NCI-H2196 (cell line): ENCODE data around the gene OR51B5.
"Not testable (repeated sequence)": the region's sequence is repeated elsewhere in the genome, so short reads cannot be mapped to it uniquely, and the experiment has no call there.

Experiments used
- DNase-seq: peaks from one replicate; lab custom pipeline; 2025; ENCODE audit not compliant: unreplicated experiment; lab: John Stamatoyannopoulos, UW

The OR51B5 gene

DNA sequence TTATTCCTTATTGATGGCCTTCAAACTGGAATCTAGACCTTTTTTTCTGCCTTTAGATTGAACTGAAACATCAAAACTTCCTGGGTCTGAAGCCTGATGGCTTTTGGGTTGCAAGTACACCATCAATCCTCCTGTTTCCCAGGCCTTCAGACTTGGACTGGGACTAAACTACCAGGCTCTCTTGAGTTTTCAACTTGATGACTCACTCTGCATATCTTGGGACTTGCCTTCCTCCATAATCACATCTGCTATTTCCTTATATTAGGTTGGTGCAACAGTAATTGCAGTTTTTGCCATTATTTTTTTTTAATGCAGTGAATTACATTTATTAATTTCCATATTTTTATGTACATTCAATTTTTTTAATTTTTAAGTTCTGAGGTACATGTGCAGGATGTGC lies 7.0 kb downstream of the OR51B5 start:
- DNase-seq, result no peak

DNA sequence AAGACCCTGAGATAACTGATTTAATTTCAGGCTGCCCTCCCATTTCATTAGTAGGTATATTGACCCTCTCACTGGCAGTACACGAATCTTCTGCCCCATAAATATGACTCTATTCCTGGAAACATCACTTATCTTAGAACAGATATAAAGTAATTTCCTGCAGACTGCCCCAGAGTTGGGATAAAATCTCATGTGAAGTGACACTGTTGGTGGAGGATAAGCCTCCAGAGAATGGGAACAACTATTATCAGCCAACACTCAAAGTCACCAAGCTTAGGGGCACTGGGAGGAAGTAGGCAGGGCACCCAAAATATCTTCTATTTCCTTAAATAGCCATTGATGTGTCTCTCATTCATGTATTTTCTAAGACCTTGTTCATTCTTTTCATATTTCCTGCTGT lies 8.2 kb downstream of the OR51B5 start:
- no peak for DNase-seq

DNA sequence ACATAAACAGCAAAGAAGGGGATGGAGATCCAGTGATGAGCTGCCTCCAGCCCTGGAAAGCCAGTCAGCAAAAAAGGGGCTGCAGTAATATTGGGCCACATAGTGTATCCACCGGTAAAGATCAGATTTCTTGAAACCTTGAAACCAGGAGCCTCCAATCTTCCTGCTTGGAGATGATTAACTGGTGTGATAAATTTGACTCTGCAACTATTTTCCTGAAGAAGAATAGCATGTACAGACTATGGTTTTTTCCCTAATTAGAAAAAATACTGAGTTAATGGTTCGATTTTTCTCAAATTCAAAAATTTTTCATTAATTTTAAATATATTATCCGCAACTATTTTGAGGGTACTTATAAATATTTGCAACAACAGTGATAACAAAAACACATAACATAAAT lies 19.1 kb downstream of the OR51B5 start, which contains the start of gene OR51B2:
Gene OR51B2 (minus strand): TSS at position 101 of the 400 bp plus-strand sequence. CDS start 0 bp downstream, at position 101.
- no peak for DNase-seq

DNA sequence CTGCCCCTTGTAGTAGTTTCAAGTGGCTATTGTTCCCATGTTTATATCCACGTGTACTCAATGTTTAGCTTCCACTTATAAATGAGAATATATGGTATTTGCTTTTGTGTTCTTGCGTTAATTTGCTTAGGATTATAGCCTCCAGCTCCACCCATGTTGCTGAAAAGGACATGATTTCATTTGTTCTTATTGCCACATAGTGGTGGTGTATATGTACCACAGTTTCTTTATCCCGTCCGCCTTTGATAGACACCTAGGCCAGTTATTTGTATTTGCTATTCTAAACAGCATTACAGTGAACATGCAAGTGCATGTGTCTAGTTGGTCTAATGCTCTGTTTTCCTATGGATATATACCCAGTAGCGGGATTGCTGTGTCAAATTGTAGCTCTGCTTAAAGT lies 26.0 kb downstream of the OR51B5 start:
- DNase-seq, result no peak

DNA sequence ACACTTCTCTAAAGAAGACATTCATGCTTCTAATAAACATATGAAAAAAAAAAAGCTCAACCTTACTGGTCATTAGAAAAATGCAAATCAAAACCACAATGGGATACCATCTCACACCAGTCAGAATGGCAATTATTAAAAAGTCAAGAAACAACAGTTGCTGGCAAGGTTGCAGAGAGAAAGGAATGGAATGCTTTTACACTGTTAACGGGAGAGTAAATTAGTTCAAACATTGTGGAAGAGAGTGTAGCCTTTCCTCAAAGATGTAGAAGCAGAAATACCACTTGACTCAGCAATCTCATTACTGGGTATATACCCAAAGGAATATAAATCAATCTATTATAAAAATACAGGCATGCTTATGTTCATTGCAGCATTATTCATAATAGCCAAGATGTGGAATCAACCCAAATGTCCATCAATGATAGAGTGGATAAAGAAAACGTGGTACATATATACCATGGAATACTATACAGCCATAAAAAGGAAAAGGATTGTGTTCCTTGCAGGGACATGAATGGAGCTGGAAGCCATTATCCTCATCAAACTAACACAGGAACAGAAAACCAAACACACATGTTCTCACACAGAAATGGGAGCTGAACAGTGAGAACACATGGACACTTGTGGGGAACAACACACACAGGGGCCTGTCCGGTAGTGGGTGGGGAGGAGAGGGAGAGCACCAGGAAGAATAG lies 29.8 kb downstream of the OR51B5 start:
- DNase-seq, result not testable (repeated sequence)

DNA sequence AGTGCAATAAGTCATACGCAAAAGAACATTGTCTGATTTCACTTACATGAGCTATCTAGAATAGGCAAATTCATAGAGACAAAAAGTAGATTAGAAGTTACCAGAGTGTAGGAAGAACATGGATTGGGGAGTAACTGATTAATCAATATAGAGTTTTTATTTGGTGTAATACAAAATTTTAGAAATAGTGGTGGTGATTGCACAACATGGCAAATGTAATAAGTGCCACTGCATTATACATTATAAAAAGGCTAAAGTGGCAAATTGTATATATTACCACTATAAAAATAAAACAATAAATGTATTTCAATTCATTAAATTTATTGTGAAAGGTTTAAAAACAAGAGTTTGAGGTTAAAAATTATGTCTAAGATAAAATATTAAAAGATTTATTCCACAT lies 32.9 kb downstream of the OR51B5 start:
- DNase-seq, result no peak

DNA sequence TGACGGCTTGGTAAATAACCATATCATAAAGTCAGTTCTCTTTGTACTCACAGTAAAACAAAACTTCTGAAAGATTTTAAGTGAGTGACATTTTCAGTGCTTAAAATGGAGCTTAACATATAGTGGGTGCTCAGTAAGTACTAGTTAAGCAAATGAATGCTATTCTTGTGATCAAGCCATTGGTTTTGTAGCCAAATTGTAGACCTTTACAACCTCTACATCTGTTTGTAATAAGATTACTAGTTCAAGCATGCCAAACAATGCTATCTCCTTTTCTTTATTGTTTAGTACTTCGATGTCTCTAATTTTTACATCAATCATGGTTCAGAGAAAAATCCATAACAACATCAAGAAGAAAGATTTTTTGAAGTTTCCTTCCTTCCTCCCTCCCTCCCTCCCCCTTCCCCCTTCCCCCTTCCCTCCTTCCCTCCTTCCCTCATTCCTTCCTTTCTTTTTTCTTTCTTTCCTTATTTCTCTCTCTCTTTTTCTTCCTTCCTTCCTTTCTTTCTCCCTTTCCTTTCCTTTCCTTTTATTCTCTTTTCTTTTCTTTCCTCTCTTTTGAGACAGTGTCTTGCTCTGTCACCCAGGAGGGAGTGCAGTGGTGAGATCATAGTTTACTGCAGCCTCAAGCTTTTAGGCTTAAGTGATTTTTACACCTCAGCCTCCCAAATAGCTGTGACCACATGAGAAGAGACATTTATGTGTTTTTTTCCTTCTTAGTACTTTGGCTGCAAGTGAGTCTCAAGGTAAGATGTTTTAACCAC lies 35.9 kb downstream of the OR51B5 start:
- no peak for DNase-seq

DNA sequence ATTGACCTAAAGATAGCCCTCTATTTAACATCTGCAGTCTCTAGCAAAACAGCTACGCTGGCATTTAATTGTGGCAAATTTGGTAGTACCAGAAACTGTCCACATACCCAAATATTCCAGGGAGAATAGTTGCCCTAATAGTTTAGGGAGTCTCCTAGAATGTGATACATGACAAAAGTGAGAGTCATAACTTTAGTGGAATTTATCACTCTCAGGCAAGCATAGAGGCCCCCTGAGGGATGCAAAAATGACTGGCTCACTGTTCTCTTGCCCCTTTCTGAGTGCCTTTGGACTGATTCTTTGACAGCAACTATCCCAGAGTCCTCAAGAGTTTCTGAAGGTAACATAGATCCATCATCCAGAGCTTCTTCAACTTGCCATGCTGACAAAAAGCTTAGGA lies 39.3 kb downstream of the OR51B5 start:
- no peak for DNase-seq

DNA sequence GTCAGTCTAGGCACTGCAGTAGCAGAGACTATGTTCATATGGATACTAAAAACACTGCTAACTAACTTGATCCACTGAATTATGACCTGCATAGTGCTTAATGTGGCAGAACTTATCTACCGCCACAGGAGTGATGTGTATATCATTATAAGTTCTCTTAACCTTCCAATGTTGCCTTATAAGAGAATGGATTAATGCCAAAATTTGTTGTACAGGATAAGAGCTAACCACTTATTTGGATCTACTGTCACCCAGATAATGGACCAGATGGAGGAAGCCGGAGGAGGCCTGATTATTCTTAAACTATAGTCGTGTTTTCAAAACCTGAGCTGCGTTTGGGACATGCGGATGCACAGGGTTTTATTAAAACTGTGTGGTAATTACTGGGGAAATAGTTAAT lies 39.7 kb downstream of the OR51B5 start:
- no peak for DNase-seq

DNA sequence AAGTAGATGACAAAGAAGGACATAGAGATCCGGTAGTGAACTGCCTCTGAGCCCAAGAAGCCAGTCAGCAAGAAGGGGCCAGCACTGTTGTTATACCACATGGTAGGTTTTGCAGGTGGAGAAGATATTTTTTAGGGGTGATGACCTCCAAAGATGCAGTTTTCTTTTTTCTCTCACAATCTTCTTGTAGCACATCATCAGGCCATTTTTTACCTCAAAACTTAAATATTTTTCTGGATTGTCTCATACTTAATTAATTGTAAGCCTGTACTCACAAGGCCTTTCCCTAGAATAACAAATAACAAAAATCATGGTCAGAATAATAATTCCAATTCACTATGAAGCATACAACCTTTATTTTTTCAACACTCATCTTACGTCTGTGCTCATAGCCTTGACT lies 41.5 kb downstream of the OR51B5 start, which contains the start of gene OR51B4:
Gene OR51B4 (minus strand): TSS at position 101 of the 400 bp plus-strand sequence. CDS start 0 bp downstream, at position 101.
- no peak for DNase-seq

DNA sequence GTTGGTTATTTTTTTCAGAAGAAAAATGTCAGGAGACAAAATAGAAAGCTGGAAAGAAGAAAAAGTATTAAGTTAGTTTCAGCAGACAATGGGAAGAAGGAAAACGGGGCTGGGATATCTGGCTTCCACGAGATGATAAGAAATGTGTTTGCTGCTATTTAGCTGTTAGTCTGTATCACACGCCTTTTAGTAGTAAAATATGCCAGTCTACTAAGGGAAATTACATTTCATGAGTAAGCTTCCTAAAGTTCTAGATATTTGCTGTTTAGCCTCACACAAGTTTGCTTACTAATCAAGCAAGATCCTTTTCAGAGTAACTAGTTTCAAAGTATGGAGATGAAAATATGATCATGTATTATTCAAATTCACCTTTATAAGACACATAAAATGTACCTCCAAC lies 43.1 kb downstream of the OR51B5 start:
- no peak for DNase-seq

DNA sequence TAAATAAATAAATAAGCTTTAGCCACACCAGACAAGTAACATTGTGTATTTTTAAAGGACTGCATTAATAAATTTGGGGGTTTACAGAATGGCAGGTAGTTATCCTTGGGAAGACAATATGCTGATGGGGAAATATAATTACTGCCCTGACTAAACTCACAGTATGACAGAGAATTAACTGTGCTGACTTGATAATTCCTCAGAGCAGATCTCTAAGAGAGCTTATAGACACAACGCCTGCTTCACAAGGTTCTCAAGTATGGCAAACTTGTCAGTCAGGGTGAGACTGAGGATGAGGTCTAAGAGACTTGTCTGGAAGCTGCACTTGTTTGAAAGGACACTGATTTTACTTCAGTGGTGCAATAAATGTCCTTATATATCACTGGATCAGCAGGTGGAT lies 44.9 kb downstream of the OR51B5 start:
- no peak for DNase-seq

DNA sequence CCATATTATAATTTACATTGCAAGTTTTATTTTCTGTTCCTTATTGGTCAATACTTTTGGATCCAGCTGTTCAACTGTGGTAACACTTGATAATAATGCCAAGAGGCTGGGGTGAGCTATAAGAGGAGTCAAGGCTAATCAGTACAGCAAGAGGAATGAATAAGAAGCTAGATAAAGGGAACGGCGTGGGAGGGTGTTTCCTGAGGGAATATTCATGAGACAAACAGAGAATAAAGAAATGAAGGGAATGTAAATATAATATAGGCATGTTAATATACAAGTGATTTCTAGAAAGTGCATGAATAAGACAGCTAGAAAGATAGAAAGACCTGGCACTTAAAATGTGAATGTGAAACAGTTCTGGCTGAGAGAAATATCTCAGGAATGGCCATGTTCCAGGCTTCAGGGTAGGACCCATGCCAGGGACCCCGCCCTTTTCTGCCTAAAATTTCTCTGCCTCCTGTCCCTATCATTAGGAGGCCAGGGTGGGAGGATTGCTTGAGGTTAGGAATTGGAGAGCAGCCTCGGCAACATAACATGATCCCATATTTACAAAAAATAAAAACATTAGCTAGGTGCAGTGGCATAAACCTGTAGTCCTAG lies 45.5 kb downstream of the OR51B5 start:
- DNase-seq, result no peak

DNA sequence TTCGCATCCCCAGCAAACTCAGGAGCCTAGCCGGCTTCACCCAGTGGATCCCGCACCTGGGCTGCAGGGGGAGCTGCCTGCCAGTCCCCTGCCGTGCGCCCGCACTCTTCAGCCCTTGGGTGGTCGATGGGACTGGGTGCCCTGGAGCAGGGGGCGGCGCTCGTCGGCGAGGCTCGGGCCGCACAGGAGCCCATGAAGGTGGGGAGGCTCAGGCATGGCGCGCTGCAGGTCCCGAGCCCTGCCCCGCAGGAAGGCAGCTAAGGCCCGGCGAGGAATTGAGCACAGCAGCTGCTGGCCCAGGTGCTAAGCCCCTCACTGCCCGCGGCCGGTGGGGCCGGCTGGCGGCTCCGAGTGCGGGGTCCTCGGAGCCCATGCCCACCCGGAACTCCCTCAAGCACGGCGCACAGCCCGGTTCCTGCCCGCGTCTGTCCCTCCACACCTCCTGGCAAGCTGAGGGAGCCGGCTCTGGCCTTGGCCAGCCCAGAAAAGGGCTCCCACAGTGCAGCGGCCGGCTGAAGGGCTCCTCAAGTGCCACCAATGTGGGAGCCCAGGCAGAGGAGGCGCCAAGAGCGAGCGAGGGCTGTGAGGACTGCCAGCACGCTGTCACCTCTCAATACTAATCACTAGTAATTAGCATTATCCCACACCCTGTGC lies 48.9 kb downstream of the OR51B5 start:
- DNase-seq, result not testable (repeated sequence)

DNA sequence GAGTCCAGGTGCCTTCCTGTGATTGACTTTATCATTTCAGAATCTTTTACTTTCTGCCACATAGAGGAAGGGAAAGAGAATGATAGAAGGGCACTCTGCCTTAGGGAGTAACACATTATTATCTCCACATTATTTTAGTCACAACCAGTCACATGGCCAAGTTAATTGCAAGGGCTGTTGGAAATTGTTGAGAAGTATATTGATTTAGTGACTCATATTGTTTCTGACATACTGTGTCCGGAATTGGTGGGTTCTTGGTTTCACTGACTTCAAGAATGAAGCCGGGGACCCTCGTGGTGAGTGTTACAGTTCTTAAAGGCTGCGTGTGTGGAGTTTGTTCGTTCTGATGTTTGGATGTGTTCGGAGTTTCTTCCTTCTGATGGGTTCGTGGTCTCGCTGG lies 50.3 kb downstream of the OR51B5 start:
- no peak for DNase-seq
